MCF 10A (cell line): ENCODE data around the gene TYRP1. TPM values are rescaled to one million over a fixed set of nuclear protein-coding genes. Genes with fewer than 3 reads are reported as not detected.
A peak's percentile ranks its signal among the peaks of the same experiment; 100 is the strongest.

Experiments
- BruUV-seq: library from RNA; stranded (reverse); fragments of 400-500 nt; replicated peaks from 2 replicates; lab custom pipeline; 2021; lab: Mats Ljungman, UMichigan
- CTCF ChIA-PET: fragments of 300-600 bp; sonication (Branson Sonifier 250); formaldehyde crosslinking; extraction: SDS; loops from one replicate; lab custom pipeline; 2021; ENCODE audit warnings: antibody characterized with exemption, inconsistent platforms; lab: Yijun Ruan, JAX
- POLR2A ChIA-PET: fragments of 300-600, 350-650 bp; sonication (Branson Sonifier 250); formaldehyde crosslinking; extraction: SDS; loops from one replicate; lab custom pipeline; 2020; ENCODE audit warnings: antibody characterized with exemption, inconsistent platforms; lab: Yijun Ruan, JAX
- DNase-seq: peaks from one replicate; pipeline ENCODE4 v3.0.0-alpha.2; 2018; ENCODE audit not compliant: unreplicated experiment
- H3K27ac Mint-ChIP-seq: one replicate; pipeline ENCODE4 v1.8.0; 2022; ENCODE audit warnings: mild to moderate bottlenecking, low read depth, mixed read lengths; ENCODE audit not compliant: unreplicated experiment
- H3K27me3 Mint-ChIP-seq: one replicate; pipeline ENCODE4 v1.8.0; 2022; ENCODE audit warnings: mixed read lengths; ENCODE audit not compliant: insufficient read depth, unreplicated experiment
- H3K36me3 Mint-ChIP-seq: one replicate; pipeline ENCODE4 v1.8.0; 2022; ENCODE audit warnings: mild to moderate bottlenecking, moderate library complexity, mixed read lengths; ENCODE audit not compliant: insufficient read depth, unreplicated experiment
- H3K4me1 Mint-ChIP-seq: one replicate; pipeline ENCODE4 v1.8.0; 2022; ENCODE audit warnings: mixed read lengths; ENCODE audit not compliant: insufficient read depth, unreplicated experiment
- H3K4me3 Mint-ChIP-seq: one replicate; pipeline ENCODE4 v1.8.0; 2022; ENCODE audit warnings: mild to moderate bottlenecking, moderate library complexity, mixed read lengths; ENCODE audit not compliant: unreplicated experiment
- H3K9me3 Mint-ChIP-seq: one replicate; pipeline ENCODE4 v1.8.0; 2022; ENCODE audit warnings: mixed read lengths; ENCODE audit not compliant: unreplicated experiment
- CTCF ChIP-seq: fragments of 200-600 bp; IDR thresholded peaks from one replicate; pipeline ENCODE4 v1.8.0; 2022; ENCODE audit warnings: antibody characterized with exemption, mild to moderate bottlenecking; ENCODE audit not compliant: unreplicated experiment
- intact Hi-C: fragments of 100-400 bp; cut with micrococcal nuclease; formaldehyde crosslinking; loops from 2 replicates; pipeline ENCODE4 v1.14.1; 2022
- total RNA-seq: library from RNA; stranded (reverse); gene quantifications from 2 replicates; pipeline ENCODE4 v1.2.3, GENCODE V29; 2022

TYRP1 gene
- total RNA-seq, 1 experiment from 2014 or later, result not detected

- no TSS peak for BruUV-seq
- H3K4me1 Mint-ChIP-seq, result peaks cover 16% of the 10 kb centered on the region
- no peaks in the 10 kb centered on the region for H3K36me3 Mint-ChIP-seq
These were observed 9.1 kb downstream of the TYRP1 start for GRCh38 chr9:12702160-12702758.

GRCh38 chr9:12703996-12704395 lies 10.8 kb downstream of the TYRP1 start:
- H3K4me3 Mint-ChIP-seq, result no peak overlapping the region
- H3K27me3 Mint-ChIP-seq, result no peaks in the 10 kb centered on the region
- BruUV-seq, result no TSS peak
- no peaks in the 10 kb centered on the region for H3K36me3 Mint-ChIP-seq
- no peak for TF ChIP-seq CTCF
- peaks cover 16% of the 10 kb centered on the region for H3K4me1 Mint-ChIP-seq
- CTCF ChIA-PET, result interaction anchor here (1.1 to 2.4 kb wide), 4 partner anchors 15 to 385 kb away, joined by 3 to 20 read pairs (median 5); no protein-coding TSS in a partner anchor
- intact Hi-C loops, result no loop called here
- no peak overlapping the region for H3K27ac Mint-ChIP-seq
- POLR2A ChIA-PET, result no interaction called here
- H3K9me3 Mint-ChIP-seq, result no peaks in the 10 kb centered on the region
- DNase-seq, result no peak

More at GRCh38 chr9:12702160-12702758, 9.1 kb downstream of the TYRP1 start:
- DNase-seq, result peak; percentile 76
- TF ChIP-seq CTCF, result peak; percentile 58
- Mint-ChIP-seq H3K9me3 (no peaks in the 10 kb centered on the region), H3K4me3 (no peak overlapping the region), H3K27ac (no peak overlapping the region), H3K27me3 (no peaks in the 10 kb centered on the region)
- ChIA-PET CTCF (interaction anchor here (0.6 to 2.4 kb wide), 18 partner anchors 8 to 1992 kb away, joined by 3 to 20 read pairs (median 4); no protein-coding TSS in a partner anchor), POLR2A (interaction anchor here (0.7 kb wide), 1 partner anchor 21 kb away, joined by 3 read pairs; no protein-coding TSS in a partner anchor)
- intact Hi-C loops, result loop anchor here (1.0 kb wide), 2 partner anchors 183 to 387 kb away; no protein-coding TSS in a partner anchor

GRCh38 chr9:12705738-12706391 lies 12.7 kb downstream of the TYRP1 start:
- no peak for TF ChIP-seq CTCF
- ChIA-PET CTCF (interaction anchor here (1.3 to 1.4 kb wide), 2 partner anchors 13 to 384 kb away, joined by 3 to 7 read pairs; no protein-coding TSS in a partner anchor), POLR2A (interaction anchor here (1.0 kb wide), 1 partner anchor 65 kb away, joined by 3 read pairs; no protein-coding TSS in a partner anchor)
- no peaks in the 10 kb centered on the region for H3K36me3 Mint-ChIP-seq
- no peak for DNase-seq
- no TSS peak for BruUV-seq
- no peaks in the 10 kb centered on the region for H3K27me3 Mint-ChIP-seq
- peaks cover 17% of the 10 kb centered on the region for H3K4me1 Mint-ChIP-seq
- intact Hi-C loops, result no loop called here
- H3K27ac Mint-ChIP-seq, result no peak overlapping the region
- H3K4me3 Mint-ChIP-seq, result no peak overlapping the region
- no peaks in the 10 kb centered on the region for H3K9me3 Mint-ChIP-seq
